Cardiac septum (tissue), 1 donor: Measurements from ENCODE around the gene CACNA2D2. TPM values are rescaled to one million over a fixed set of nuclear protein-coding genes. Genes with fewer than 3 reads are reported as not detected.
A peak's percentile ranks its signal among the peaks of the same experiment; 100 is the strongest.

Source experiments
- DNase-seq: peaks from one replicate; pipeline ENCODE4 v3.0.0-alpha.2; 2020; ENCODE audit warnings: low spot score
- intact Hi-C: fragments of 100-400 bp; cut with DNase I; formaldehyde crosslinking; loops from one replicate; pipeline ENCODE4 v1.14.0; 2022
- long read RNA-seq: library from polyadenylated mRNA; unstranded; transcript quantifications from one replicate; pipeline ENCODE4 v2.0.0, GENCODE V29; 2021
- total RNA-seq: library from RNA; stranded (reverse); fragmentation: NEBNext Ultra II Directional; extraction: Animal tissue kit (Norgen Biotek cat#: 25700); gene quantifications from one replicate; pipeline ENCODE4 v1.2.1, GENCODE V29; 2021
- donor health status: DM: no; HTN: no; CAD: no.

CACNA2D2 gene
- 1.4 TPM for total RNA-seq
- long read RNA-seq, partial matches to known transcripts, result 0 of 1 reads
- long read RNA-seq, other reads (novel, unspliced or antisense), result 1 of 1 reads

DNA sequence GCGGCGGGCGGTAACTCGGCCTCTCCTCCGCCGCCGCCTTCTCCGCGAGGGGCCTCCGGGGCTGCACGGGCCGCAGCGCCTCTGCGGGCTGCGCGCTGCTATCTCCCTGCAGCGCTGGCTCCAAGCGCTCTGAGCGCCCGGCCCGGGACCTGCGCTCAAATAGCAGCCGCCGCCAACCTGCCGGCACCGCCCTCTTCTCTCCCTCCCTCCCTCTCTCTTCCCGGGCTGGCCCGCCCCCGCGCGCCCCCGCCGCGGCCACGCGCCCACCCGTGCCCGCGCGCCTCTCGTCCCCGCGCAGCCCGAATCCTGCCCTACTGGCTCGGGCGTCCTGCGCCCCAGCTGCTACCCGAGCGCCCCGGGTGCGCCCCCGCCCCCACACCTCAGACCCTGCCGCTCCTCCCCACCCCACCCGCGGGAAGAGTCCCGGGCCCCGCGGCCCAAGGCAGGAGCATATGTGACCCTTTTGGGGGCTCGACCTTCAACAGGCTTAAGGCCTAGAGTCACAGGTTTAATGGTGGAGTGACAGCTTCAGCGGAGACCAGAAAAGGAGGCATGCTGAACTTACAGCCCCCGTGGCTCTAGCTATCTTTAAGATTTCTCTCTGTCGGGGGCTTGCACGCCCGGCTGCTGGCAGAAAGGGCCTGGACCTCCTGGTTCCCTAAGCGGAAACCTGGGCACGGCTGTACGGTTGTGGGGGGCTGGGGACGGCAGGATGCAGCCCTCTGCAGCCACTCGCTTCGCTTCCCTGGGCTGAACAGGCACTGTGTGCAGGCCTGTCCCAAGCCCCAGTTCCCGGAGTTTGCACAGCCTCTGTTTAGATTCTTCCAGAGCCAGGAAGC, at the start of gene CACNA2D2:
TSS of gene CACNA2D2 (minus strand) at position 131 of the 839 bp plus-strand sequence. CDS start 211 bp downstream, outside the sequence.
- DNase-seq, result peak; percentile 81
- intact Hi-C loops, result no loop called here

DNA sequence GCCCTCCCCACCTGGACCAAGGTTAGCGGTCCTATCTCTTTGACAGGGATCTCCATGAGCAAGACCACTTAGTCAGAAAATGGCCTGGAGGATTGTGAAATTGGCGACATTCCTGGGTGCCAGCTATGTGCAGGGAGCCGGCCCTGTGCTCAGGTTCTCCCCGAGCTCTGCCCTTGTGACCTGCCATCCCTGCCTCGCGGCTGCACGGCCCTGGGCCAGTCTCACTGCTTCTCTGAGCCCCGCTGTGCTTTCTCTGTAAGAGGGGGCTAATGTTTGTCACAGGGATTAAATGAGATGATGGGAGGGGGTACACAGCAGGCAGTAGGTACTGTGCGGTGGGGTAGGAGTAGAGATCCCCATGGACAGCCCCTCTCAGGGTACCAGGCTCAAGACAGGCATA, 49.2 kb upstream of the CACNA2D2 start:
- intact Hi-C loops, result no loop called here
- DNase-seq, result no peak

- no peak for DNase-seq
- intact Hi-C loops, result no loop called here
These were observed 48.4 kb upstream of the CACNA2D2 start for GRCh38 chr3:50551681-50552435.

DNA sequence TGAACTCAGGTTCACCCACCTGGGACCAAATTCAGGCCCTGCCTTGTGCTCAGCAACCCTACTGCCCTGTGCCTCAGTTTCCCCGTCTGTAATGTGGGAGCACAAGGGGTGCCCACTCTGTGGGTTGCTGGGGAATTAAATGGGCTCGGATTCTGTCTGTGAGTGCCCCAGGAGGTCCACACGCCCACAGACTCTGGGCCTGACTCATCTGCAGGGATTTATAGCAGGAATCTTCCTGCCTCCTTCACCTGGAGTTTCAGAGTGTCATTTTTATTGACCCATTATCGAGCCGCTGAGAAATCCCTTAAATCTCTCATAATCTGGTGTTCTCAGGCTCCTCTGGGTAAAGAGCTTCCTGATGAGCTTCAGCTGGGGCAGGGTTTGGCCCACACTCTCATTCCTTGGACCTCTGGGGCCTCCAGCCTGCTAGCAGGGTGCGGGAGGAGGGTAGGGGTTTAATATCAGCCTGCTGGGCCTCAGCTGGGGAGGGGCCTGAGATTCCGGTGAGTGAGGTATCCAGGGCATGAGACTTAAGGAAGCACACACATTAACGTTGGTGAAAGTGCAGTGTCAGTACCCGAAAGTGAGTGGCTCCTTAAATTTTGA, 47.7 kb upstream of the CACNA2D2 start:
- intact Hi-C loops, result no loop called here
- DNase-seq, result no peak

- intact Hi-C loops, result no loop called here
- DNase-seq, result peak; percentile 81
These were observed 46.8 kb upstream of the CACNA2D2 start for GRCh38 chr3:50550079-50550736.

- intact Hi-C loops, result no loop called here
These were observed 45.8 kb upstream of the CACNA2D2 start for GRCh38 chr3:50549226-50549625.

GRCh38 chr3:50545781-50546180, 42.3 kb upstream of the CACNA2D2 start:
- intact Hi-C loops, result no loop called here
- DNase-seq, result no peak

More at GRCh38 chr3:50549226-50549625, 45.8 kb upstream of the CACNA2D2 start:
- DNase-seq, result no peak

- DNase-seq, result no peak
- intact Hi-C loops, result loop anchor here (1.0 to 2.0 kb wide), 2 partner anchors 106 to 196 kb away; no protein-coding TSS in a partner anchor
These were observed 39.0 kb upstream of the CACNA2D2 start for GRCh38 chr3:50542177-50543034.

DNA sequence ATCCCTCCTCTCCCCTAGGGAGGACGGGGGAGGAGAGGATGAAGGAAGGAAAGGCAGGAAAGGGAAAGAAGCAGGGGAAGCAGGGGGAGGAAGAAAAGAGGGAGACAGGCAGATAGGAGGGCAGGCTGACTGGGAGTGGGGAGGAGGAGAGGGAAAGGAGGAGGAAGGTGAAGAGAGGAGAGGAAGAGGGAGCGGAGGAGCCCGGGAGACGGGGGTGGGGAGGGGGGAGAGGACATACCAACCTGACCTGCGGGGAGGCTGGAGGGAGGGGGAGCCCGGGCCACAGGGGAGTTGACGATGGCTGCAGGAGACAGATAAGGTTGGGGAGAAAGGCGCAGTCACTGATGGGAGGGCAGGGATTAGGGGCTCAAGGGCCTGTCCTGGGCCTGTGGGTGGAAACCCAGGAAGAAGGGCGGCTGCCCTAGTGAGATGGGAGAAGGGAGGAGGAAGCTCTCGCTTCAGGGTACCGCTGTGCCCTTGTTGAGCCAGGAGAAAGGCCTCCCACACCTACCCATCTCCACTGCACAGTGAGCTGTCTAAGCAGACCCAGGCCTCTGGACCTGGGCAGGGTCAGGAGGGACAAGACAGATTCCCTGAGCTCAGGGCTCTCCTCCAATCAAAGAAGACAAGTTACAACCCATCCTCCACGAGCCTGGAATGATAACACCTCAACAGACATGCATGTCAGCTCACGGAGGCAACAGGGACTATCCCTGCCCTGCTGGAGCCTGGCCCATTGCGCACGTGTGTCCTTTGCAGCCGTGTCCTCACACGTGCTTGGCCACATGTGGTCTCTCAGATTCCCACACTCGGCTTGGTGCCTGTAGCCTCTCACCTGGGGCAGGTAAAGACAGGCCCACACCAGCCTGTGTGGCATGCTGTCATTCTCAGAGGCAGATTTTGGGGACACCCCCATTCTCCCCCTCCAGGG, 36.2 kb upstream of the CACNA2D2 start:
- intact Hi-C loops, result no loop called here
- DNase-seq, result no peak

DNA sequence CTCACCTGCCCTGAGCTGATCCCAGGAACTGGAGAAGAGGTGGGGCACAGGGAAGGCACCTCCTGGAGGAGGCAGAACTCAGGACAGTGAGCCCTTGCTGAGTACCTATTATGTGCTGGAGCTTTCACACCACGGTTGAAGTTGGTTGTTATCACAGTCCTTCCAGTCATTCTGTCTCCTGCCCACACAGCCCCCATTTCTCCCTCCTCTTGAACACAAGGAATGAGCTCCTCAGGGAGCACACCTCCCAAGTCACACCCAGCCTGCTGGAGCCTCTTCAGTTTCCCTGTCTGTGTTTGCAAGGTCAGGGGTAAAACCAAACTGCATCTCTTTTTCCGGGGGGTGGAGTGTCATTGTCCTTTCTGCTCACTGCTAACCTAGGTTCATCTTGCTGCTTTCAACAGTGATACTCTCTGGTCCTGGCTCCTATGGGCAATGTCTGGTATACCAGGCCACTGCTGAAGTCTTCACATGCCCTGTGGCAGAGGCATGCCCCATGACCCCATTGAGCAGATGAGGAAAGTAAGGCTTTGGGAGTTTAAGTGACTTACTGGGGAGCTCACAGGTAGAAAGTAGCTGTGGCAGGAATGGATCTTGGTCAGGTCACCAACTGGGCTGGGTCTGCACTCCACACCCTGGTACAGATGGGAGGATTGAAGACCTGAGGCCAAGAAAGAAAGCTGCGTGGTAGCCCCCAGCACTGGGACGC, 34.1 kb upstream of the CACNA2D2 start:
- DNase-seq, result no peak
- intact Hi-C loops, result no loop called here

GRCh38 chr3:50536471-50537180, 33.2 kb upstream of the CACNA2D2 start:
- intact Hi-C loops, result no loop called here
- no peak for DNase-seq

- intact Hi-C loops, result no loop called here
- no peak for DNase-seq
These were observed 31.4 kb upstream of the CACNA2D2 start for GRCh38 chr3:50534681-50535330.

- intact Hi-C loops, result no loop called here
- DNase-seq, result no peak
These were observed 30.5 kb upstream of the CACNA2D2 start for GRCh38 chr3:50533807-50534461.

- intact Hi-C loops, result no loop called here
- no peak for DNase-seq
These were observed 29.9 kb upstream of the CACNA2D2 start for GRCh38 chr3:50533316-50533715.

DNA sequence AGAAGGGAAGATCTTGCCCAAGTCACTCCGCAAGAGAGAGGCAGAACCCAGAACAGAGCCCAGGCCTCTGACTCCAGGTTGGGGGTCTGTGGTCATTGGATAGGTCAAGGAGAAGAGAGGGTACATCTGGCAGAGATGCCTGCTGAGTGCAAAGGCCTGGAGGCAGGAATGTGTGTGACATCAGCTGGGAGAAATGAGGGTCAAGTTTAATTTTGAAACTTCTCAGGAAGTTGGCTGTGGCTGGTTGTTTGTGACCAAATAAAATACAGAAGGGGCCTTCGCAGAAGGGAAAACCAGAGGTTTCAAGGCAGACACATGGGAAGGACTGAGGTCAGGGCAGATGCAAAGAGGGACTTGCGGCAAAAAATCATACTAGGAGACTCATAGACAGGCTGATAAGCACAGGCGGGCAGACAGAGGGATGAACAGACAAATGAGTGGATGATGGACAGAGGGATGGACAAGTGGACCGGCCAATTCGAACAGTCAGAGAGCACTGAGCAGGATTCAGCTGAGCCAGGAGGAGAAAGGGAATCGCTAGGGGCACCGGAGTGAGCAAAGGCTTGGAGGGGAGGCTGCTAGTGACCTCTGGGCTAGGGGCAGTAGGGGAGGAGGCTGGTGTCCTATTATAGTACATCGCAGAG, 28.8 kb upstream of the CACNA2D2 start:
- DNase-seq, result no peak
- intact Hi-C loops, result no loop called here
